Measurements from ENCODE around the gene DTWD2. TPM values are rescaled to one million over a fixed set of nuclear protein-coding genes. Genes with fewer than 3 reads are reported as not detected.

The DTWD2 gene
- total and polyA plus RNA-seq, 2 experiments from 2014 or later, result 4.1 to 15.4 TPM

GRCh38 chr5:118802335-118802734 lies 186.0 kb downstream of the DTWD2 start:
- Histone ChIP-seq H2AFZ (no peak overlapping the region), H3K4me1 (ENCODE audit: insufficient read depth) (no peaks in the 10 kb centered on the region), H3K36me3 (ENCODE audit: insufficient read depth) (no peaks in the 10 kb centered on the region), H4K20me1 (replicated peaks; ENCODE audit: insufficient read depth) (no peaks in the 10 kb centered on the region), H3K79me2 (replicated peaks; ENCODE audit: insufficient read depth) (no peaks in the 10 kb centered on the region), H3K27ac (ENCODE audit: low read depth) (no peak overlapping the region), H3K27me3 (ENCODE audit: insufficient read depth) (no peaks in the 10 kb centered on the region), H3K4me3 (no peak overlapping the region), H3K4me2 (no peak overlapping the region), H3K9me2 (ENCODE audit: insufficient read depth) (peaks cover 7% of the 10 kb centered on the region; the same call in 1 of the 2 replicates), H3F3A (replicated peaks; ENCODE audit: low read depth) (no peaks in the 10 kb centered on the region)
- Mint-ChIP-seq H3K9me3 (peaks cover 6% of the 10 kb centered on the region; the same call in 1 of the 3 replicates), H3K4me1 (no peaks in the 10 kb centered on the region), H3K27ac (no peak overlapping the region), H3K4me3 (no peak overlapping the region), H3K36me3 (ENCODE audit: low read depth) (peaks cover 5% of the 10 kb centered on the region; the same call in 2 of the 3 replicates), H3K27me3 (ENCODE audit: insufficient read depth, low read depth, poor library complexity) (no peaks in the 10 kb centered on the region)
- ATAC-seq, result no peak
- DNase-seq (ENCODE audit: low spot score), result no peak
- no peak for TF ChIP-seq REST (IDR thresholded peaks at IDR 0.05; ENCODE audit: unreplicated experiment)
- no peak for TF ChIP-seq ZNF462 (CRISPR knock-in tag; IDR thresholded peaks at IDR 0.05)
- no peak for TF ChIP-seq ZNF331 (CRISPR knock-in tag; IDR thresholded peaks at IDR 0.05; ENCODE audit: low read depth)
- TF ChIP-seq ETS1 (IDR thresholded peaks at IDR 0.05), result no peak
- TF ChIP-seq STAT1 (IDR thresholded peaks at IDR 0.05; ENCODE audit: unreplicated experiment), result no peak
- no peak for TF ChIP-seq CREB1 (CRISPR knock-in tag; IDR thresholded peaks at IDR 0.05; ENCODE audit: low read depth)
- no peak for TF ChIP-seq CTCF (conservative IDR thresholded peaks at IDR 0.05; ENCODE audit: low read depth in 2 of 2)
- no peak for TF ChIP-seq EZH2 (IDR thresholded peaks at IDR 0.05; ENCODE audit: low read depth, unreplicated experiment)
- no peak for TF ChIP-seq NANOG (IDR thresholded peaks at IDR 0.05; ENCODE audit: borderline replicate concordance)
- no peak for TF ChIP-seq EZH2phosphoT487 (IDR thresholded peaks at IDR 0.05; ENCODE audit: unreplicated experiment)
- no peak for TF ChIP-seq POLR2AphosphoS5 (IDR thresholded peaks at IDR 0.05; ENCODE audit: low read depth)
- TF ChIP-seq JUNB (IDR thresholded peaks at IDR 0.05; ENCODE audit: unreplicated experiment), result no peak
- TF ChIP-seq ZNF114 (CRISPR knock-in tag; IDR thresholded peaks at IDR 0.05), result no peak
